ENCODE results near the gene MRC2.
"Not testable (repeated sequence)": the region's sequence is repeated elsewhere in the genome, so short reads cannot be mapped to it uniquely, and the experiment has no call there.

Gene MRC2, protein sequence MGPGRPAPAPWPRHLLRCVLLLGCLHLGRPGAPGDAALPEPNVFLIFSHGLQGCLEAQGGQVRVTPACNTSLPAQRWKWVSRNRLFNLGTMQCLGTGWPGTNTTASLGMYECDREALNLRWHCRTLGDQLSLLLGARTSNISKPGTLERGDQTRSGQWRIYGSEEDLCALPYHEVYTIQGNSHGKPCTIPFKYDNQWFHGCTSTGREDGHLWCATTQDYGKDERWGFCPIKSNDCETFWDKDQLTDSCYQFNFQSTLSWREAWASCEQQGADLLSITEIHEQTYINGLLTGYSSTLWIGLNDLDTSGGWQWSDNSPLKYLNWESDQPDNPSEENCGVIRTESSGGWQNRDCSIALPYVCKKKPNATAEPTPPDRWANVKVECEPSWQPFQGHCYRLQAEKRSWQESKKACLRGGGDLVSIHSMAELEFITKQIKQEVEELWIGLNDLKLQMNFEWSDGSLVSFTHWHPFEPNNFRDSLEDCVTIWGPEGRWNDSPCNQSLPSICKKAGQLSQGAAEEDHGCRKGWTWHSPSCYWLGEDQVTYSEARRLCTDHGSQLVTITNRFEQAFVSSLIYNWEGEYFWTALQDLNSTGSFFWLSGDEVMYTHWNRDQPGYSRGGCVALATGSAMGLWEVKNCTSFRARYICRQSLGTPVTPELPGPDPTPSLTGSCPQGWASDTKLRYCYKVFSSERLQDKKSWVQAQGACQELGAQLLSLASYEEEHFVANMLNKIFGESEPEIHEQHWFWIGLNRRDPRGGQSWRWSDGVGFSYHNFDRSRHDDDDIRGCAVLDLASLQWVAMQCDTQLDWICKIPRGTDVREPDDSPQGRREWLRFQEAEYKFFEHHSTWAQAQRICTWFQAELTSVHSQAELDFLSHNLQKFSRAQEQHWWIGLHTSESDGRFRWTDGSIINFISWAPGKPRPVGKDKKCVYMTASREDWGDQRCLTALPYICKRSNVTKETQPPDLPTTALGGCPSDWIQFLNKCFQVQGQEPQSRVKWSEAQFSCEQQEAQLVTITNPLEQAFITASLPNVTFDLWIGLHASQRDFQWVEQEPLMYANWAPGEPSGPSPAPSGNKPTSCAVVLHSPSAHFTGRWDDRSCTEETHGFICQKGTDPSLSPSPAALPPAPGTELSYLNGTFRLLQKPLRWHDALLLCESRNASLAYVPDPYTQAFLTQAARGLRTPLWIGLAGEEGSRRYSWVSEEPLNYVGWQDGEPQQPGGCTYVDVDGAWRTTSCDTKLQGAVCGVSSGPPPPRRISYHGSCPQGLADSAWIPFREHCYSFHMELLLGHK (N-terminal part only)

DNA sequence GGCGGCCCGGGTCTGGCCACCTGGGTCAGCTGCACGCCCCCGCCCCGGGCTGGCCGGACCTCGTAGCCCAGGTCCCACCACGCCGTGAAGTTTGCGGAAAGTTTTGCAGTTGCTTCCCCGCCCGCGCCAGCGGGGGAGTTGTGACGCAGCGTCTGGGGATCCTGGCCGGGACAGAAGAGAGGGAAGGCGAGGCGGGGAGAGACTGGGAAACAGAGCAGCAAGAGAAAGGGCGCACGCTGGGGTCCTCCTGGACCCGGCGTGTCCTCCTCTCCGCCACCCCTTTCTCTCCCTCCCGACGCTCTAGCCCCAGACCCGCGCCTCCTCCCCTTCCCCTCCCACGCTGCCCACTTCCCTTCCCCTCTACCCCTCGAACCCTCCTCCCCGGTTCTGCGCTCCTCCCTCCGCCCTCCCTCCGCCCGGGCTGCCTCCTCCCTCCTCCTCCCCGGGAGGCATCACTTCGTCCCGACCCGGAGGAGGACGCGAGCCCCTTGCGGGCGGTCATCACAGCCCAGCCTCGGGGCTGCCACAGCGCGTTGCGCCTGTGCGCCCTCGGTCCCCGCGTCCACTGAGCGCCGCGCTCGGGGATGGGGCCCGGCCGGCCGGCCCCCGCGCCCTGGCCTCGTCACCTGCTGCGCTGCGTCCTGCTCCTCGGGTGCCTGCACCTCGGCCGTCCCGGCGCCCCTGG is at the start of gene MRC2:
MRC2 (plus strand) TSS at position 452 of the 685 bp plus-strand sequence; CDS start at position 585, 133 bp downstream.
- DNase-seq, result peak; percentile 87 to 93 (median 88)

DNA sequence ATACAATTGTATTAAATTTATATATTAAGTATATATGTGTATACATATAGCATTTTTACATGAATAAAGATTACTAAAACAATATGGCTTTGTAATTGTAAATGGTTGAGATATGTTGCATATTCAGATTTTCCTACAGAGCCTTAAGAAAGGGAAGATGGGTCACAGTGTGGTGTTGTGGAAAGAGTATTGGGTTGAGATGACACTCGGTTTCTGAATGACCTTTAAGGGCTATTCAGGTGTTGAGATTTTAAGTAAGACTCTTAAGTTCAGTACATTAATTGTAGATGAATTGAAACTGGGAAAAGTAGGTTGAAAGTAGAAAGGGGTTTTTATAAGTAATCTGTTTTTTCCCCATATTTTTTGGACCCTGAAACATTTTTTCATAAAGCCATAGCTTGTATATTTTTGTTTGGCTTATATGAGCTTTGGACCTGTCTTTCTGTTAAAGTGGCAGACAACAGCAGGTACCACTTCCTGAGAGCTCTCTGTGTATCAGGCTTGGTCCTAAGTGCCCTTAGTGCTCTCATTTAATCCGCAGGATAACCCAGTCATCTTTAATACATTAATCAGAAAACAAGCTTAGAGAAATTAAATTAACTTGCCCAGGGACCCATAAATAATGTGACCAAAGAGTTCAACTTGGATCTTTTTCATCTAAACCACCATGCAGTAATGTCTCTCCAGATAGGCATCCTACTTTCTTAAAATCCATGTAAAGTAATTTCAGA is 48.5 kb upstream of the MRC2 start:
- DNase-seq, result no peak

DNA sequence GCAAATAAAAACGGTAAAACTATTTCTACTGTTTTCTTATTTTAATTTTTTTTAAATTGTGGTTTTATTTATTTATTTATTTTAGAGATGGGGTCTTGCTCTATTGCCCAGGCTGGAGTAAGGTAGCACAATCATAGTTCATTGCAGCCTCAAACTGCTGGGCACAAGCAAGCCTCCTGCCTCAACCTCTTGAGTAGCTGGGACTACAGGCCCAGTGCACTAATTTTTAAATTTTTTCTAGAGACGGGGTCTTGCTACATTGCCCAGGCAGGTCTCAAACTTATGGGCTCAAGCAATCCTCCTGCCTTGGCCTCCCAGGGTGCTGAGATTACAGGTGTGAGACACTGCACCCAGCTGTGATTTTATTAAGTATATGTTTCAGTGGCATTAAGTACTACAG is 46.5 kb upstream of the MRC2 start:
- no peak for DNase-seq

DNA sequence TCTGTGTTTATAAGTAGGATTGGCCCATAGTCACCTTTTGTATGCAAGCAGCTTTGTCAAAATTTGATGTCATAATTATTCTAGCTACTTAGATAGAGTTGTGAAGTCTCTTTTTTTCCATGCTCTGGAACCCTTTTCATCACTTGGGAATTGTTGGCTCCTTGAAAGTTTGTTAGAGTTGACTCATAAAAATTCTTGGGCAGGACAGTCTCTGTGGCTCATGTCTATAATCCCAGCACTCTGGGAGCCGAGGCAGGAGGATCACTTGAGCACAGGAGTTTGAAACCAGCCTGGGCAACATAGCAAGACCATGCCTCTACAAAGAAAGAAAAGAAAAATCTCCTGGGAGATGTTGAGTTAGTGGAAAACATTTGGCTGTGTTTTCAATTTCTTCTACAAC is 45.7 kb upstream of the MRC2 start:
- DNase-seq, result no peak

DNA sequence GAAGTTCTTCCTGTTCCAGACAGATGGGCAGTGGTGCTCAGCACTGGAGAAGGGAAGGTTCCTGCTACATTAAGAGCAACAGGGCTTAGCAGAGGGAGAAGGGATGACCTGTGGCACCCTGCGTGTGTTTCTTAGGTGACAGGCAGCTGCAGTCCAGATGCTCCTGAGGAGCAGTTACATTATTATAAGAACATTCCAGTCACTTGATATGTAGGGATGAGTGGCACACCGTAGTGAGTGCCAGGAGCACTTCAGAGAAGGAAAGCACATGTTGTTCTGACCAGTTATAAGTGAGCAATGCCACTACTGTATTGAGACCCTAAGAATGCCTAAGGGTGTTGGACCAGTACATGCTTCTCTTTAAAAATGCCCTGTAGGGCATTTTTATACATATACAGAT is 39.9 kb upstream of the MRC2 start:
- DNase-seq, result no peak

DNA sequence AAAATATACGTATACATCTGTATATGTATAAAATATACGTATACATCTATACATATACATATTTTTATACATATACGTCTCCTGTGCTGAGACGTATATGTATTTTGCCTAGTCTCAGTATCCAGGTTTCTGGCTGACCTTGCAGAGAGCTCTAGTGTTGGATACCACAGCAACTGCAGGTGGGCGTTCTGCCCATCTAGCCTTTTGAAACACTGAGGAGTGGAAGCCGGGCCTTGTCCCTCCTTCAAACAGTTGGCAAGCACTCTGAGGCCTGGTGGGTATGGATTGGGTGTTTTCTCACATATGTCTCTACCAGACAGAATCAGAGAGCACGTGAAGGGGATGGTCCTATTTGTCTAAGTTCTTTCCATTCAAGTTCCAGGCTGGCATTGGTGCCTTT is 39.4 kb upstream of the MRC2 start:
- no peak for DNase-seq

DNA sequence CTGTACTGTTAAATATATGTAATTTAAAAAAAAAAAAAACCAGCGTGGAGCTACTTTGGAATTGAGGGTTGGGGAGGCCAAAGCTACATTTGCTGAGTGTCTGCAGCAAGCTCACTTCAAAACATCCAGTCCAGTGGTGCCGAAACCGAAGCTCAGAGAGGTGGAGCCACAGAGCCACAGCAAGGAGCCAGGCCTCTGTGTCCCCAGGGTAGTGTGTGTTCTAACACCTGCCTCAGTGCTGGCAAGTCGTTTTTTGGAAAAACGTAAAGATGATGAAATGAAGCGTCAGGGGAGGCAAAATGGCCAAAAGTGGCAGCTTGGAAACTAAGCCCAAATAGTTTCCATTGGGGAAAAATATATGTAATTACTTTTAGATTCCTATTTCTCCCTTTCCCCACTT is 36.1 kb upstream of the MRC2 start:
- no peak for DNase-seq

- DNase-seq, result not testable (repeated sequence)
Observed at GRCh38 chr17:62591822-62592221, 35.6 kb upstream of the MRC2 start.

DNA sequence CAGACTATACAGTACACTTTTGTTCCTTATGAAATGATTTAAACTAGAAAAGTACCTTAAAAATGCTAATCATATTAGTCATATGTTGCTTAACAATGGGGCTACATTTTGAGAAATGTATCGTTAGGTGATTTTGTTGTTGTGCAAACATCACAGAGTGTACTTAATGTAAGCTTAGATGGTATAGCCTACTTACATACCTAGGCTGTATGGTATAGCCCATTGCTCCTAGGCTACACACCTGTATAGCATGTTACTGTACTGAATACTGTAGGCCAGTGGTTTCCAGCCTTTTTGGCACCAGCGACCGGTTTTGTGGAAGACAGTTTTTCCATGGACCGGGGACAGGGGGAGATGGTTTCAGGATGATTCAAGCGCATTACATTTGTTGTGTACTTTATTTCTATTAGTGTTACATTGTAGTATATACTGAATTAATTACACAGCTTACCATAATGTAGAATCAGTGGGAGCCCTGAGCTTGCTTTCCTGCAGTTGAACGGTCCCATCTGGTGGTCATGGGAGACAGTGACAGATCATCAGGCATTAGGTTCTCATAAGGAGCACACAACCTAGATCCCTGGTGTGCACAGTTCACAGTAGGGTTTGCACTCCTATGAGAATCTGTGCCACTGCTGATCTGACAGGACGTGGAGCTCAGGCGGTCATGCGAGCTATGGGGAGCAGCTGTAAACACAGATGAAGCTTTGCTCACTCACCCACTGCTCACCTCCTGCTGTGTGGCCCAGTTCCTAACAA is 35.0 kb upstream of the MRC2 start:
- no peak for DNase-seq

- no peak for DNase-seq
Observed at GRCh38 chr17:62595484-62595883, 32.0 kb upstream of the MRC2 start.

GRCh38 chr17:62596662-62597061 is 30.8 kb upstream of the MRC2 start:
- no peak for DNase-seq

DNA sequence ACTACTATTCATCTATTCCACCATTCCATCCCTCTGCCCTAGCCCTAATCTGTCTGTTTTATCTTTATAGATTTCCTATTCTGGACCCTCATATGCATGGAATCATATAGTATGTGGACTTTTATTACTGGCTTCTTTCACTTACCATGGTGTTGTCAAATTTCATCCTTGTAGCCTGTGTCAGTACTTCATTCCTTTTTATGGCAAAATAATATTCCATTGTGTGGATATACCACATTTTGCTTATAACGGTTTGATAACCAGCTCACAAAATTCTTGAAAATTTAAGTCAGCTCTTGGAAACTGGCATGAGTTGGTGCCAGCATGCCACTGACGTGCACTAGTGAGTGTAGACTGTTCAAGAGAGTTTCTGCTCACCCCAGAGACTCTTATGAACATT is 30.3 kb upstream of the MRC2 start:
- DNase-seq, result no peak

DNA sequence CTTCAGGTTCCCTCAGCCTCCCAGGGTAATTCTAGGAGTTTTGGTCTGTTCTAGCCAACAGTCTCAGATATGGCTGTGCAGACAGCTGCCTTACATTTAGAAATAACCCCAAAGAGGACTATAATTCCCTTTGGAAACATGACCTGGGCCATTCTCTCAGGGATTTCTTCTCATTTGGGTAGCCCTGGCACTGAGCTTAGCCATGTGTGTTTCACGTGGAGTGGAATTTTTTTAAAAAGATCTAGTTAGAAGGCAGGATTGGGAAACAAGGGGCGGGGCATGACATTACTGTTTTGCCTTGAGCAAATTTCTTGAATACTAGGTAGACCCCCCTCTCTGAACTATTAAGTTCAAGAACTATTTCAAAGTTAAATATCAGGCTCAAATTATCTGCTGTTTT is 29.6 kb upstream of the MRC2 start:
- DNase-seq, result peak in 1 of 3 donors; percentile 14

GRCh38 chr17:62599964-62600657 is 27.4 kb upstream of the MRC2 start:
- DNase-seq, result no peak

DNA sequence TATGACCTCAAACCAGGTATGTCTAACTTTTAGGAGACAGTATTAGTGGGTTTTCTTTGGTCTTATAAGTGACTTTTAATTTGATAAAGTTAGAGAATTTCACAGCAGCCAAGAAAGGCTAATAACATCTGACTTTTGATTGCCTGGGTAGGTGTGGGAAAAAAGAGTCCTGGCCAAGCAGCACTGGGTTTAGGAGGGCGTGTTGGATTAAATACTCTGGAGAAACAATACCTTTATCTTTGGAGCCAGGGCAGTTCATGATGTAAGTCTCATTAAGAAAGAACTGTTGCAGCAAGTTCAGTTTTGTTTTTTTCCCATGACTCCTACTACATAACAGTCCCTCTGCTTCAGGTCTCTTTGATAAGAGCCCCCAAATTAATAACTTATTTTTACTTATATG is 26.7 kb upstream of the MRC2 start:
- DNase-seq, result no peak

GRCh38 chr17:62601471-62601870 is 26.0 kb upstream of the MRC2 start:
- peak in 1 of 3 donors; percentile 29 for DNase-seq

- DNase-seq, result not testable (repeated sequence)
Observed at GRCh38 chr17:62603783-62604182, 23.7 kb upstream of the MRC2 start.

GRCh38 chr17:62605588-62605987 is 21.9 kb upstream of the MRC2 start:
- DNase-seq, result no peak

DNA sequence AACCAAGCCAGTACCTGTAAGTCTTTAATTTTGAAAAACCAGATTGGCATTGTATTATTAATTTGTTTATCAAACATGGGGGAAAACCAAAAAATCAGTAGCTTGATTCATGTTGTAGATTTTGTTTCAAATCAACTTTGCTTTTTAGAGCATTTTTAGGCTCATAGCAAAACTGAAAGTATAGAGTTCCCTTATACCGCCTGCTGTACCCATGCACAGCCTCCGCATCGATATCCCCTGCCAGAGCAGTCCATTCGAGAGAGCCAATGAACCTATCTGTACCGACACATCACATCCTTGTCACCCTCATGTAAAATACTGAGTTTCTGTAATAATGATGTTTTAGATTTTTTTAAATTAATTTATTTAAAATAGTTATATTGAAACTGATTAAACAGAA is 16.2 kb upstream of the MRC2 start:
- peak; percentile 59 to 74 (median 67) for DNase-seq

- DNase-seq, result peak; percentile 80 to 96 (median 96)
Observed at GRCh38 chr17:62611728-62612127, 15.7 kb upstream of the MRC2 start.
